ENCODE measurements around the gene CENPH. TPM values are rescaled to one million over a fixed set of nuclear protein-coding genes. Genes with fewer than 3 reads are reported as not detected.

CENPH gene
- total RNA-seq, 1 experiment from 2014 or later: 21.9 TPM

Other genes with a start within 250 kb of the CENPH start
- 61.8 and 73.8 TPM in 2 replicates for gene SLC30A5, start 95.6 kb upstream of the CENPH start, total RNA-seq (2022)
- 84.3 and 120 TPM in 2 replicates for gene CCNB1, start 22.4 kb upstream of the CENPH start, total RNA-seq (2022)
- gene CDK7, start 45.3 kb downstream of the CENPH start, total RNA-seq (2022): 43.7 and 48.5 TPM in 2 replicates
- 7.0 and 11.9 TPM in 2 replicates for gene CCDC125, start 143.2 kb downstream of the CENPH start, total RNA-seq (2022)
- gene AK6, start 179.9 kb downstream of the CENPH start, total RNA-seq (2022): 52.4 and 64.3 TPM in 2 replicates
- gene TAF9, start 179.9 kb downstream of the CENPH start, total RNA-seq (2022): 116 and 149 TPM in 2 replicates
- gene RAD17, start 180.2 kb downstream of the CENPH start, total RNA-seq (2022): 21.9 and 25.9 TPM in 2 replicates
- 19.4 and 21.8 TPM in 2 replicates for gene MARVELD2, start 225.5 kb downstream of the CENPH start, total RNA-seq (2022)

All from MCF 10A (cell line).